CD4-positive, alpha-beta T cell treated with Interleukin-4 for 4 hours (primary cell): ENCODE data around the gene CCDC160.
"Not testable (repeated sequence)": the region's sequence is repeated elsewhere in the genome, so short reads cannot be mapped to it uniquely, and the experiment has no call there.

ENCODE experiments used
- DNase-seq: peaks from one replicate; pipeline ENCODE4 v3.0.0-alpha.2; 2020

Gene CCDC160

DNA sequence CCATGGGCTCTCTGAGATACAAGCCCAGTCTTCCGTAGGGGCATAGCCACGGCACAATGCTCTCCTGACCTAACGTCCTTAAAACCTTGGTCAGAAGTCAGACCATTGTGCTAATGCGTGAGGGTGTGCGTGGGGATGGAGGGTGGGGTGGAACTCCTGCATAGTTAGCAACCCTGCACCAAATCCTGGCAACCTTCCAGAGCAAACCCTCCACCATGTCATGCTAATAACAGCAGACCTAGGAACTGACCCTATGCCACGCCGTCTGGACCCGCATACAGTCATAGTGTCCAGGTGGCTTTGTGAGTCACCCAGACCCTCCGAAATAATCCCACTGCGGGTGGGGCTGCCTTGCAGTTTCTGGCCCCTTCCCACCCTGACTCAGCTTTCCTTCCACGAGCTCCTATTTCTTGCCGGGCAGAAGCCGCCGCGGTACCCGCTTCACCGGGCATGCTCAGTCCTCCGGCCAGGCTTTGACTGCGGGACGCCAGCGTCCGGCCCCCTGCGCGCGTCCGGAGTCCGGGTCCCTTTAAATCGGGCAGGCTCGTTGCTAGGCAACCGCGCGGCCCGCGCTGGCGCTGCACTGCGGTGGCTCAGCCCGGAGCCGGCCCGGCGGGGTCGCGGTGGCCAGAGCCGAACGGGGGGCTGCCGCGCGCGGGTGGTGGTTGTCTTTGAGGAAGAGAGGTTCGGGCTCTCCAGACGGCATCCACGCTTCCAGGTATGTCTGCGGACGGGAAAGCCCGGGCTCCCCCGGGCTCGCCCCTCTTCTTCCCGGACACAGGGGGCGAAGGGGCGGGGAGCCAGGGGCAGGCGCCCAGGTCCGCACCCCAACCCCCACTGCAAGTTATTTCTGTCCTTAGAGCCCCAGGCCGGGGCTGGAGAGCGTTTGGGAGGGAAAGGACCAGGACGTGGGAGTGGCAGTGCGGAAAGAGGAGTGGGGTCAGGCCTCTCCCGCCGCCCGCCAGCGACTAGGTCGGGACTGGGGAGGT is at the start of gene CCDC160:
CCDC160 (plus strand) TSS at position 557 of the 989 bp plus-strand sequence. CDS start 7,619 bp downstream, outside the sequence.
- DNase-seq, result no peak

GRCh38 chrX:134191281-134191680 is 45.7 kb upstream of the CCDC160 start:
- no peak for DNase-seq

DNA sequence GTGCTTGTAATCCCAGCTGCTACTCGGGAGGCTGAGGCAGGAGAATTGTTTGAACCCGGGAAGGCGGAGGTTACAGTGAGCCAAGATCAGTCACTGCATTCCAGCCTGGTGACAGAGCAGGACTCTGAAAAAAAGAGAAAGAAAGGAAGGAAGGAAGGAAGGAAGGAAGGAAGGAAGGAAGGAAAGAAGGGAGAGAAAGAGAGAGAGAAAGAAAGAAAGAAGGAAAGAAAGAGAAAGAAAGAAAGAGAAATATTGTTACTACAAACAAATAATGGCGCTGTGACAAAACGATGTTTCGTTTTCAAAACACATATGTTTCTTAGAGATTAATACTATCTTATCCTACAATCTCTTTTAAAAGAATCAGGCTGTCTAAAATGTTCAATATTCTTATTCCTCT is 42.1 kb upstream of the CCDC160 start:
- no peak for DNase-seq

GRCh38 chrX:134202561-134202960 is 34.4 kb upstream of the CCDC160 start:
- no peak for DNase-seq

DNA sequence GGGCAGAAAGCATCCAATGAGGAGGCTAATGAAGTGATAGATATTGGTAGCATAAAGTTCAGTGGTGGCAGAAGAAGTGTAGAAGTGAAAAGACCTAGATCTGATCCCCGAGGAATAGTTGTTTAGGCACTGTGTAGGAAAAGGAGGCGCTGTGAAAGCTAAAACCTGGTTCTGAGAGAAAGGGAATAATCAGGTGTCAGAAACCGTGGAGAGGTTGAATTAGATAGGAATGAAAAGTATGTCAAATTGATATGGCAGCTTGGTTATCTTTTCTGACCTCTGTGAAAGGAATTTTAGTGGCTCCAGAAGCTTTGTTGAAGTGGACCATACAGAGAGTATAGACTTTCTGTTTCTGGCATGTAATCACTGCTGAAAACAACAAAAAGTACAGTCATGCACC is 30.8 kb upstream of the CCDC160 start:
- DNase-seq, result no peak

DNA sequence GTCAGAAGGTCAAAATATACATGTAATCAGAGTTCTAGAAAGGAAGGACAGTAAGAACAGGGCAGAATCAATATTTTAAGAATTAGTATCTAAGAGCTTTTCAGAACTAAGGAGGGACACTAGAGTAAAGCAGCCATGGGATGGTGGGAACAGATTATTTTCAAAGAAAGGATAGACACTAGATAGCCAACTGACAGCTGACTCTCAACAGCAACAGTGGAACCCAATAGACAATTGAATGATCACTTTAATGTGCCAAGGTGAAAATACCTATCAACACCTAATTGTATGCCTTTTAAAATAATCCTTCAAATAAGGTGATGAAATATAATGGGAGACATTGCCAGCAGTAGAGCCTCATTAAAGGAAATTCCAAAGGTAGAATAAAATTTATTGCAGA is 26.5 kb upstream of the CCDC160 start:
- DNase-seq, result no peak

DNA sequence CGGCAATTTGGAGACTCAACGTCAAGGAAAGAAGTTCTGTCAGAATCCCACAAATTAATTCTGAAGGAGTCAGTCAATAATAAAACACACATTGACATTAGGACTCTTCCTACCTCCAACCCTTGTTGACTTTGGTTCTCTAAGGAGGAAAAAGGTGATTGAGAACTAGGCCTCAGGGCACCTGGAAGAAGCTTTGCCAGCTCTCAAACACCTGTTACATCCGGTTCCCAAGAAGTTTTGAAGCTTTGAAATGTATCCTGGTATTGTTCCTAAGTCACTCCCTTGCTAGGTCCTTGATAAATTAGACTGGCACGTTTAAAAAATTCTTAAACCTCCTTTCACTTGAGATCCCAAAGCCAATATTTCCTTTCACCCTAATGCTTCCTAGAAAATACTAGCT is 1.7 kb upstream of the CCDC160 start:
- DNase-seq, result no peak

DNA sequence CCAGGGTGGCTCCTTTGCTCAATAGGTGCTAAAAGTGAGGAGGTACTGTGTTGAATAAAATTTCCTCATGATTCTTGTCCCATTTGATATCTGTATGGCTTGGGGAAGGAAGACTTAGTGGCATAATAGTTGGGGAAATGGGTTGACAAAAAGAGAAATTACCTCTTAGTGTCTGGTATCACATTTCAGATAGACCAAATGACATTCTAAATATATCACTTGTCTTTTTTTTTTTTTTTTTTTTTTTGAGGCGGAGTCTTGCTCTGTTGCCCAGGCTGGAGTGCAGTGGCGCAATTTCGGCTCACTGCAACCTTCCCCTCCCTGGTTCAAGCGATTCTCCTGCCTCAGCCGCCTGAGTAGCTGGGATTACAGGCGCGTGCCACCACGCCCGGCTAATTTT is 1.2 kb downstream of the CCDC160 start:
- DNase-seq, result not testable (repeated sequence)

- DNase-seq, result no peak
Measured at GRCh38 chrX:134239016-134239415, 2.0 kb downstream of the CCDC160 start.

GRCh38 chrX:134240209-134240608 is 3.2 kb downstream of the CCDC160 start:
- DNase-seq, result no peak

DNA sequence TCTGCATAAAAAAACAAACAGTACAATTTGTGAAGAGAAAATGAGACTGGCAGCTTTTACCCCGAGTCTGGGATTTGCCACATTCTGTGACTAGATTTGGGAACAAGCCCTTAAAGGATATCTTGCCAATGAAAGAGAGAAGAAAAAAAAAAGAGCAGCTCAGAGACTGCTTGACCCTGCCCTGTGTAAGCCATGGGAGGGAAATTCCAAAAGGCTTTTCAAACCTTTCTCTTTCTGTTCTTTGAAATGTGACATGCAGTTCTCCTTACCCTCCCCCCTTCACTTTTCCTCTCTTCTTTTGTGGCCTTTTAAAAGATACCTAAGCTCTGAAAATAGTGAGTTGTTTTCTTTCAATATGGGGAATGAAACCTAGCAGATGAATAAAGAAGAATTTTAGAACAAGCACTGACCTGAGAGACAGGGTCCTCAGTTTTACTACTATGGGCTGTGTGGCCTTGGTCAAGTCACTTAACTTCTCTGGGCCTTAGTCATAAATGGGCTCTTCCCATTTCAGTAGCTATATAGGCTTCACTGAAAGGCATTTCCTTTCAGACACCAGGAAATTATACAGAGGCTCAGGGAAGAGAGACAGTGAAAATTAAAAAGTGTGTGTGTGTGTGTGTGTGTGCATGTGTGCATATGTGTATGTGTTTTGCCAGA is 5.1 kb downstream of the CCDC160 start:
- no peak for DNase-seq

- DNase-seq, result no peak
Measured at GRCh38 chrX:134244043-134244442, 7.1 kb downstream of the CCDC160 start.

- no peak for DNase-seq
Measured at GRCh38 chrX:134246282-134246681, 9.3 kb downstream of the CCDC160 start.

DNA sequence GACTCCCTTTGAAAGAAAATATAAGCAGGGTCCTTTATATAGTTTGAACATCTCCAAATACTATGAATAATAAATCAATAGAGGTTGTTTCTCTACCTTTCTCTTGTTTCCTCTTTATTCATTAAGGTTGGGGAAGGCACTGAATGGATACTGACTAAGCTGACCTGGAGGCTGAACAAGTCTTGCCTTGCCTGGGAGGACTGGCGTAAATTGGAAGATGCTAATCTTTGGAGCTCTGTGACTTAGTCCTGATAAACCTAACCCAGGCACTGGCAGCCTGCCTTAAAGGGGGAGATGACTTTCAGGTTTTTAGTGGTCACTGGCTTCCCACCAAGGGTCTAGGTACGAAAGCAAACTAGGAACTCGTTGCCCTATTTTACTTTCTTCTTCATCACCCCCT is 10.5 kb downstream of the CCDC160 start:
- DNase-seq, result no peak

GRCh38 chrX:134249241-134249640 is 12.3 kb downstream of the CCDC160 start:
- no peak for DNase-seq

GRCh38 chrX:134251241-134251640 is 14.3 kb downstream of the CCDC160 start:
- DNase-seq, result no peak

DNA sequence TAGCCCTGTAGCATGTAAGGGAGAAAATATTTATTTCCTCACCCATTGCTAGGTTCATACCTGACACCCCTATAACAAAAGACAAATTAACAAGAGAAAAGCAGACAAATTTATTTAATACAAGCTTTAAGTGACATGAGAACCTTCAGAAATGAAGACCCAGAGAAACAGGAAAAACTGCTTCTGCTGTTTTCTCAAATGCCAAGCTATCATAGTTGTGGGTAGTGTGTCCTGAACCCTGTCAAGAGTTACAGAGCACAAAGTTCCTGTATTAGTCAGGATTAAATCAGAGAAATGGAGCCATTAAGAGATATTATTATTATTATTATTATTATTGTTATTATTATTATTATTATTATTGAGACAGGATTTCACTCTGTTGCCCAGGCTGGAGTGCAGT is 17.5 kb downstream of the CCDC160 start:
- DNase-seq, result no peak

DNA sequence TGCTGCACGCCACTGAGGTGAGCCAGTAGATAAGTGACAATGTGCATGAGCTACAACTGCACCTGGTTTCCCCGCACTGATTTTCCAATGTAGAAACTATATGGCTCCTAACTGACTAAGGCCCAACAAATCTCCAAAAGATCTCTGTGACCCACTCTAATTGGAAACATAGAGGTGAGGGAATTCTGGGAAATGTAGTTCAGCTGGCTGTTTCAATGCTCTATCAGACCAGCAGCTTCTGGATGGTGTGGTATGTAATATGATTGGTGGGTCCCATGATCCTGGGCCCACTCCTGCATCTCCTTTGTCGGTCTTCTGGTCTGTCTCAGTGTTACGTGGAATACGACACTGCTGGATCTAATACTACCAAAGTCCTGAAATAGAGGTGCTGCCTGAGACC is 18.6 kb downstream of the CCDC160 start:
- no peak for DNase-seq

DNA sequence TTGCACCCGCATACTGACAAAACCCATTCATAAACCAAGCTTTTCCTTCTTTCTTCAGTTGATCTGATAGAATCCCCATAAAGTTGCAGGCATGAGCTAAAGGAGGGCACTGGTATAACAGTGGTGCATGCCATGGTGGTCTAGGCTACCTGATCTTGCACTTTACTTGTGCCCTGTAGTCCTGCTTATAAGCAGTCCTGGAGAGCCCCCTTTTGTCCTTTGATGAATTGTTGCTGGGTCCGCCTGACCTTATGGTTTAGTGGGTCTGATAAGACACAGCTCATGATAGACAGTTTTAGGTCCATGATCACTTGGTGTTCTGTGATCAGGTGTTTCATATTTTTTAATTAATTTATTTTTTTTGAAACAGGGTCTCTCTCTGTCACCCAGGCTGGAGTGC is 19.7 kb downstream of the CCDC160 start:
- no peak for DNase-seq

- DNase-seq, result no peak
Measured at GRCh38 chrX:134258202-134258601, 21.2 kb downstream of the CCDC160 start.

GRCh38 chrX:134285934-134286333 is 49.0 kb downstream of the CCDC160 start:
- not testable (repeated sequence) for DNase-seq

GRCh38 chrX:134287346-134287745 is 50.4 kb downstream of the CCDC160 start:
- no peak for DNase-seq

GRCh38 chrX:134294548-134294947 is 57.6 kb downstream of the CCDC160 start:
- DNase-seq, result no peak
